MM.1S (cell line): Measurements from ENCODE around the gene L3MBTL4.

Source experiments
- CTCF ChIP-seq: fragments of 300-600 bp; sonication (generic); IDR thresholded peaks from 2 replicates; pipeline ENCODE4 v1.5.1; 2016; ENCODE audit warnings: antibody characterized with exemption, low read length, mixed read lengths
- EZH2phosphoT487 ChIP-seq: fragments of 300-600 bp; sonication (generic); IDR thresholded peaks from 2 replicates; pipeline ENCODE4 v1.6.1; 2018; ENCODE audit warnings: antibody characterized with exemption, low read length

GRCh38 chr18:6355789-6356589 lies 58.7 kb downstream of the L3MBTL4 start:
- TF ChIP-seq EZH2phosphoT487 = no peak
- no peak for TF ChIP-seq CTCF
